ENCODE measurements around the gene SLC27A2. TPM values are rescaled to one million over a fixed set of nuclear protein-coding genes. Genes with fewer than 3 reads are reported as not detected.
A peak's percentile ranks its signal among the peaks of the same experiment; 100 is the strongest.

The SLC27A2 gene
- total and polyA plus RNA-seq, 2 donors (not counting 1 experiment from before 2014, with no cell fraction given), result 0.49 to 0.66 TPM

DNA sequence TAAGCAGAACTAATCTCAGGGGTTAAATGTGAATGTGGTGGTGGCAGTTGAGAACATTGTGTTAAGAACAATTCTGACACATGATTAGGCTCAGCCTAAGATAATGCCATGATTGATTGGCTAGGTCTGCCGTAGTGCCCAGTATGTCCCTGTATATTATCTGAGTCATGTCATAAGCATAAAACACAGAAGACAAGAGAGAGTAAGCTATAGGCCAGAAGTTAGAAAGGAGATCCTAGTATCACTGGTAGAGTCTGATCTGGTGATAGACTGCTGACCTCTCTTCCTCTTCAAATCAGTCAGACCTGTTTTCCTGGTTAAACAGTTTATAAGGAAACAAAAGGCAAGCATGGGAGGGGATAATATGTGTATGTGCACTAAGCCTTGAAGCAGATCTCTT, 32.9 kb upstream of the SLC27A2 start:
- H3K9ac ChIP-seq (ENCODE audit: insufficient read depth, low read length), result no peak overlapping the region
- peak overlapping the region; percentile 22 for H2AFZ ChIP-seq (ENCODE audit: low read length)
- peaks cover 3% of the 10 kb centered on the region for H3K4me1 ChIP-seq (ENCODE audit: control insufficient read depth, extremely low read depth, insufficient read depth, low read length)
- no peaks in the 10 kb centered on the region for H3K79me2 ChIP-seq (ENCODE audit: control insufficient read depth, insufficient read depth, low read length)
- TF ChIP-seq EZH2 (IDR thresholded peaks at IDR 0.05; ENCODE audit: low read length, missing control alignments) (no peak), CTCF (conservative IDR thresholded peaks at IDR 0.05 in 1 of 2, IDR thresholded peaks at IDR 0.05 in 1 of 2; ENCODE audit: low read depth in 1 of 2, low read length in 2 of 2) (no peak)
- no peak overlapping the region for H3K4me3 ChIP-seq (replicated peaks in 1 of 4; ENCODE audit: control extremely low read depth in 1 of 4, insufficient read depth in 1 of 4, low read depth in 3 of 4, low read length in 4 of 4)
- DNase-seq (ENCODE audit: low read depth in 2 of 2), result no peak
- no peaks in the 10 kb centered on the region for H3K36me3 ChIP-seq (ENCODE audit: control insufficient read depth, insufficient read depth, low read length)
- H3K4me2 ChIP-seq (ENCODE audit: extremely low read depth, insufficient read depth, low read length), result no peak overlapping the region
- no peaks in the 10 kb centered on the region for H3K27me3 ChIP-seq (ENCODE audit: control insufficient read depth, insufficient read depth, low read length)
- H3K9me3 ChIP-seq (ENCODE audit: control insufficient read depth, insufficient read depth, low read depth, low read length), result no peaks in the 10 kb centered on the region
- no peaks in the 10 kb centered on the region for H4K20me1 ChIP-seq (ENCODE audit: control insufficient read depth, extremely low read depth, insufficient read depth, low read length)
- H3K27ac ChIP-seq (ENCODE audit: insufficient read depth, low read length), result no peak overlapping the region

GRCh38 chr15:50150349-50150748, 31.6 kb upstream of the SLC27A2 start:
- no peaks in the 10 kb centered on the region for H3K36me3 ChIP-seq (ENCODE audit: control insufficient read depth, insufficient read depth, low read length)
- no peak overlapping the region for H3K4me3 ChIP-seq (replicated peaks in 1 of 4; ENCODE audit: control extremely low read depth in 1 of 4, insufficient read depth in 1 of 4, low read depth in 3 of 4, low read length in 4 of 4)
- no peaks in the 10 kb centered on the region for H3K9me3 ChIP-seq (ENCODE audit: control insufficient read depth, insufficient read depth, low read depth, low read length)
- H2AFZ ChIP-seq (ENCODE audit: low read length), result no peak overlapping the region
- H4K20me1 ChIP-seq (ENCODE audit: control insufficient read depth, extremely low read depth, insufficient read depth, low read length), result no peaks in the 10 kb centered on the region
- no peak overlapping the region for H3K9ac ChIP-seq (ENCODE audit: insufficient read depth, low read length)
- H3K4me1 ChIP-seq (ENCODE audit: control insufficient read depth, extremely low read depth, insufficient read depth, low read length), result no peaks in the 10 kb centered on the region
- no peak for TF ChIP-seq EZH2 (IDR thresholded peaks at IDR 0.05; ENCODE audit: low read length, missing control alignments)
- no peaks in the 10 kb centered on the region for H3K79me2 ChIP-seq (ENCODE audit: control insufficient read depth, insufficient read depth, low read length)
- H3K4me2 ChIP-seq (ENCODE audit: extremely low read depth, insufficient read depth, low read length), result no peak overlapping the region
- no peaks in the 10 kb centered on the region for H3K27me3 ChIP-seq (ENCODE audit: control insufficient read depth, insufficient read depth, low read length)
- H3K27ac ChIP-seq (ENCODE audit: insufficient read depth, low read length), result no peak overlapping the region
- DNase-seq (ENCODE audit: low read depth in 2 of 2), result no peak

GRCh38 chr15:50150851-50151250, 31.1 kb upstream of the SLC27A2 start:
- Histone ChIP-seq H4K20me1 (ENCODE audit: control insufficient read depth, extremely low read depth, insufficient read depth, low read length) (no peaks in the 10 kb centered on the region), H3K27me3 (ENCODE audit: control insufficient read depth, insufficient read depth, low read length) (no peaks in the 10 kb centered on the region), H3K9ac (ENCODE audit: insufficient read depth, low read length) (no peak overlapping the region), H3K9me3 (ENCODE audit: control insufficient read depth, insufficient read depth, low read depth, low read length) (no peaks in the 10 kb centered on the region), H3K27ac (ENCODE audit: insufficient read depth, low read length) (no peak overlapping the region), H3K4me2 (ENCODE audit: extremely low read depth, insufficient read depth, low read length) (no peak overlapping the region), H2AFZ (ENCODE audit: low read length) (no peak overlapping the region), H3K4me3 (replicated peaks in 1 of 4; ENCODE audit: control extremely low read depth in 1 of 4, insufficient read depth in 1 of 4, low read depth in 3 of 4, low read length in 4 of 4) (no peak overlapping the region), H3K36me3 (ENCODE audit: control insufficient read depth, insufficient read depth, low read length) (no peaks in the 10 kb centered on the region), H3K79me2 (ENCODE audit: control insufficient read depth, insufficient read depth, low read length) (no peaks in the 10 kb centered on the region), H3K4me1 (ENCODE audit: control insufficient read depth, extremely low read depth, insufficient read depth, low read length) (no peaks in the 10 kb centered on the region)
- TF ChIP-seq EZH2 (IDR thresholded peaks at IDR 0.05; ENCODE audit: low read length, missing control alignments) (no peak), CTCF (conservative IDR thresholded peaks at IDR 0.05 in 1 of 2, IDR thresholded peaks at IDR 0.05 in 1 of 2; ENCODE audit: low read depth in 1 of 2, low read length in 2 of 2) (no peak)
- no peak for DNase-seq (ENCODE audit: low read depth in 2 of 2)
